Bronchial epithelial cell (primary cell): Measurements from ENCODE around the gene PPM1B. TPM values are rescaled to one million over a fixed set of nuclear protein-coding genes. Genes with fewer than 3 reads are reported as not detected.
A peak's percentile ranks its signal among the peaks of the same experiment; 100 is the strongest.

Source experiments
- DNase-seq: peaks from one replicate; pipeline ENCODE4 v3.0.0-alpha.2; 2010; ENCODE audit warnings: low read depth
- FAIRE-seq: peaks from 2 replicates; lab custom pipeline; 2011; peaks lifted over from hg19 to GRCh38; lab: Jason Lieb, UNC
- H3K27me3 ChIP-seq: 2 replicates; pipeline ENCODE4 v1.5.1; 2011; ENCODE audit warnings: low read length; ENCODE audit not compliant: control insufficient read depth, insufficient read depth
- H3K36me3 ChIP-seq: 2 replicates; pipeline ENCODE4 v1.5.1; 2011; ENCODE audit warnings: low read length; ENCODE audit not compliant: control insufficient read depth, insufficient read depth
- H3K4me3 ChIP-seq: 2 replicates; pipeline ENCODE4 v1.5.1; 2011; ENCODE audit warnings: mild to moderate bottlenecking, low read depth, low read length, control low read depth
- CTCF ChIP-seq: IDR thresholded peaks from 2 replicates; pipeline ENCODE4 v1.5.1; 2011; ENCODE audit warnings: mild to moderate bottlenecking, moderate library complexity, low read length, control low read depth, inconsistent platforms; ENCODE audit not compliant: insufficient read depth, severe bottlenecking
- total RNA-seq: library from RNA; depleted of rRNA; stranded (reverse); fragments of >200 nt; gene quantifications from 2 replicates; pipeline ENCODE4 v1.2.1, GENCODE V29; 2014

The PPM1B gene
- total RNA-seq, 1 donor from 2014 or later, result 35.3 TPM

DNA sequence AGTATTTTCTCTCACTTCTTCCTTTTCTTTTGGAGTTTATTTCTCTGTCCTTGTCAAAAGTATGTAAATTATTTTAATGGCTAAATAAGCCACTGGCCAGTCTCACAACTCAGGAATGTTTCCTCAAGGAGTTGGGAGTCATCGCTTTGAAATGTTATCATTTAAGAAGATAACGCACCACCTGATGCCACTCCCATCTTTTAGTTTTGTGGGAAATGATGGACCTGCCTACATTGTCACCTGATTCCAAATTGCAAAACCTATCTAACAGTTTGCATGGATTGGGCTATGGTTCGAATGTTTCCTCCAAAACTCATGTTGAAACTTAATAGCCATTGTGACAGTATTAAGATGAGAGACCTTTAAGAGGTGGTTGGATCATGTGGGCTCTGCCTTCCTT is 32.4 kb upstream of the PPM1B start:
- DNase-seq (peak; percentile 48), FAIRE-seq (no peak)
- Histone ChIP-seq H3K36me3 (no peaks in the 10 kb centered on the region), H3K27me3 (no peaks in the 10 kb centered on the region), H3K4me3 (no peak overlapping the region)
- no peak for TF ChIP-seq CTCF

- Histone ChIP-seq H3K36me3 (no peaks in the 10 kb centered on the region), H3K4me3 (no peak overlapping the region), H3K27me3 (no peaks in the 10 kb centered on the region)
- TF ChIP-seq CTCF, result no peak
- no peak for DNase-seq
- FAIRE-seq, result no peak
These were observed 31.6 kb upstream of the PPM1B start for GRCh38 chr2:44137048-44137447.

- H3K36me3 ChIP-seq, result no peaks in the 10 kb centered on the region
- H3K27me3 ChIP-seq, result no peaks in the 10 kb centered on the region
- H3K4me3 ChIP-seq, result no peak overlapping the region
- DNase-seq (no peak), FAIRE-seq (no peak)
- no peak for TF ChIP-seq CTCF
These were observed 30.7 kb upstream of the PPM1B start for GRCh38 chr2:44137872-44138551.

DNA sequence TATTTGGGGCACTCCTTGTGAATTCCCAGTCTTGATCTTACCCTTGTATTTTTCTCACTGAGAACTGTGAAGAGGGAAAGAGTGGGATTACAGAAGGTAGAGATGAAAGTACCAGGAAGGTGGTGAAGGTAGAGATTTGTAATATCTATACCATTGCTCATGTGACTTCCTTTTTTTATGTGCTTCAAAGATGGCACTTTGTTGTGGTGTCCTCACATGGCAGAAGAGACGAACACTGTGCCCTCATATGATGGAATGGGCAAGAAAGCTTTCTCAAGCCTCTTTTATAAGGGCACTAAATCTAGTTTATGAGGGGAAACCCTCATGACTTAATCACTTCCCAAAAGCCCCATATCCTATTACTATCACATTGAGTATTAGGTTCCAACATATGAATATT is 28.9 kb upstream of the PPM1B start:
- no peak for TF ChIP-seq CTCF
- FAIRE-seq, result no peak
- Histone ChIP-seq H3K4me3 (no peak overlapping the region), H3K36me3 (no peaks in the 10 kb centered on the region), H3K27me3 (no peaks in the 10 kb centered on the region)
- DNase-seq, result no peak

- no peak for TF ChIP-seq CTCF
- no peak for DNase-seq
- Histone ChIP-seq H3K27me3 (no peaks in the 10 kb centered on the region), H3K4me3 (no peak overlapping the region), H3K36me3 (no peaks in the 10 kb centered on the region)
- no peak for FAIRE-seq
These were observed 26.4 kb upstream of the PPM1B start for GRCh38 chr2:44142306-44142705.

DNA sequence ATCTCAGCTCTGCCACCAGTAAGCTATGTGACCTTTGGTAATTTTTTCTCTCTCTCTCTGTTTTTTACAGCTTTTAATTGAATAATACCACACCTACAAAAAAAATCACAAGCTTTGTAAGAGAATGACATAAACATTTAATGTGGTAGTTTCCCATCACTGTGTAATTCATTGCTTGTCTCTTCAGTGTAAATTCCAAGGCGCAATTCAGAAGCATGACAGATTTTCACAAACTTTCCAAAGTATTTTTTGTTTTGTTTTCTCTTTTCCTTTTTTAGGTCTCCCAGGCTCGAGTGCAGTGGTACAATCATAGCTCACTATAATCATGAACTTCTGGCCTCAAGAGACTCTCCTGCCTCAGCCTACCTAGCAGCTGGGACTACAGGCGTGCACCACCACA is 25.0 kb upstream of the PPM1B start:
- DNase-seq (no peak), FAIRE-seq (no peak)

More for the DNA sequence above, 25.0 kb upstream of the PPM1B start:
- Histone ChIP-seq H3K27me3 (no peaks in the 10 kb centered on the region), H3K36me3 (no peaks in the 10 kb centered on the region), H3K4me3 (no peak overlapping the region)
- TF ChIP-seq CTCF, result no peak
